Spleen (tissue), 11 donors: ENCODE results near the gene CCDC171. TPM values are rescaled to one million over a fixed set of nuclear protein-coding genes. Genes with fewer than 3 reads are reported as not detected.

Experiments
- DNase-seq: peaks from one replicate; pipeline ENCODE4 v3.0.0-alpha.2; 2020
- H3K27ac ChIP-seq, 8 donors: fragments of 200-600 bp; sonication (generic) in 7 of 8; 1 replicate in 4 of 8; 2 replicates in 4 of 8; pipeline versions ENCODE4 v1.5.0 to v1.8.0; 2016 to 2021; ENCODE audit warnings: inconsistent platforms in 4 of 8, mild to moderate bottlenecking in 4 of 8, moderate library complexity in 1 of 8
- H3K27me3 ChIP-seq, 7 donors: fragments of 200-600 bp; sonication (generic) in 6 of 7; replicated peaks in 1 of 7; 1 replicate in 4 of 7; 2 replicates in 3 of 7; pipeline versions ENCODE4 v1.5.0 to v1.8.0; 2016 to 2021; ENCODE audit warnings: inconsistent platforms in 3 of 7, mild to moderate bottlenecking in 1 of 7
- H3K36me3 ChIP-seq, 6 donors: fragments of 200-600 bp; sonication (generic) in 5 of 6; 1 replicate in 4 of 6; 2 replicates in 2 of 6; pipeline versions ENCODE4 v1.5.0 to v1.8.0; 2016 to 2021; ENCODE audit warnings: inconsistent platforms in 2 of 6
- H3K4me1 ChIP-seq, 6 donors: fragments of 200-600 bp; sonication (generic) in 5 of 6; 1 replicate in 3 of 6; 2 replicates in 3 of 6; pipeline versions ENCODE4 v1.5.0 to v1.8.0; 2016 to 2021; ENCODE audit warnings: inconsistent platforms in 3 of 6
- H3K4me3 ChIP-seq, 8 donors: fragments of 200-600 bp; sonication (generic) in 7 of 8; 1 replicate in 4 of 8; 2 replicates in 4 of 8; pipeline versions ENCODE4 v1.5.0 to v1.8.0; 2016 to 2021; ENCODE audit warnings: inconsistent platforms in 4 of 8, mild to moderate bottlenecking in 4 of 8, moderate library complexity in 2 of 8
- H3K9me3 ChIP-seq, 8 donors: fragments of 200-600 bp; sonication (generic) in 7 of 8; 1 replicate in 4 of 8; 2 replicates in 4 of 8; pipeline versions ENCODE4 v1.5.0 to v1.8.0; 2016 to 2021; ENCODE audit warnings: inconsistent platforms in 4 of 8
- CTCF ChIP-seq, 11 experiments: fragments of 200-600 bp in 7 of 11; fragments of 450-650 bp in 4 of 11; sonication (generic) in 4 of 11; IDR thresholded peaks in 8 of 11; conservative IDR thresholded peaks in 3 of 11; 1 replicate in 7 of 11; 2 replicates in 4 of 11; pipeline versions ENCODE4 v1.4.0 to v1.8.0; 2016 to 2021; ENCODE audit warnings: antibody characterized with exemption in 11 of 11, inconsistent platforms in 4 of 11, mild to moderate bottlenecking in 1 of 11
- POLR2A ChIP-seq, 3 donors: fragments of 450-650 bp; IDR thresholded peaks; one replicate each; pipeline ENCODE4 v1.5.1; 2017; ENCODE audit warnings: antibody characterized with exemption in 3 of 3, mild to moderate bottlenecking in 1 of 3
- POLR2AphosphoS5 ChIP-seq, 3 donors: sonication (generic); formaldehyde crosslinking; IDR thresholded peaks; one replicate each; pipeline ENCODE4 v1.5.1; 2017; ENCODE audit warnings: antibody characterized with exemption in 3 of 3
- WGBS, 5 donors: extraction: QIAGEN DNeasy Blood & Tissue Kit in 3 of 5; methylation state at CpG; one replicate each; pipeline versions ENCODE4 v1.1.5 to v1.1.7; 2013 to 2018; 5-methylcytosine and 5-hydroxymethylcytosine counted together
- intact Hi-C: fragments of 100-400 bp; cut with DNase I; formaldehyde crosslinking; loops from one replicate; pipeline ENCODE4 v1.15.0; 2023; ENCODE audit warnings: low total_unique reads
- polyA plus RNA-seq, 3 donors: library from polyadenylated mRNA; stranded (reverse); fragments of 200-250 nt; gene quantifications; one replicate each; pipeline ENCODE4 v1.2.1, GENCODE V29; 2013
- small RNA-seq, 4 donors: library from RNA; depleted of rRNA; stranded (forward); fragments of <200 nt; gene quantifications; one replicate each; pipeline ENCODE3, GENCODE V24; 2016
- total RNA-seq, 7 donors: library from RNA; depleted of rRNA in 3 of 7; stranded (reverse); fragments of >200 nt in 3 of 7; fragmentation: NEBNext Ultra II Directional in 4 of 7; extraction: Animal tissue kit (Norgen Biotek cat#: 25700) in 4 of 7; gene quantifications; one replicate each; pipeline versions ENCODE4 v1.1.0 to v1.2.1, GENCODE V29; 2016 to 2021
- donor health status: healthy with polysubstance abuse.
- donor health status: DM: no; HTN: no; CAD: no; lungs with moderate emphysema.
- donor health status: DM: no; HTN: no; CAD: no.
- donor health status: Bipolar disorder and iron deficiency.
- donor health status: healthy.
- donor health status: DM: no; HTN: no; CAD: no.
- donor health status: DM: yes; HTN: yes; CAD: no.

The CCDC171 gene
- total and polyA plus RNA-seq, 10 donors = 0.38 to 4.0 (median 2.0) TPM

- Histone ChIP-seq H3K4me3 (no peak overlapping the region), H3K27ac (no peak overlapping the region), H3K9me3 (peaks cover 0 to 28% (median 20%) of the 10 kb centered on the region in 8 donors), H3K36me3 (no peaks in the 10 kb centered on the region), H3K4me1 (no peaks in the 10 kb centered on the region), H3K27me3 (no peaks in the 10 kb centered on the region)
- no peak for TF ChIP-seq POLR2AphosphoS5 (IDR thresholded peaks at IDR 0.05)
- TF ChIP-seq CTCF (IDR thresholded peaks at IDR 0.05 in 8 of 11, conservative IDR thresholded peaks at IDR 0.05 in 3 of 11) = no peak
- no peak for TF ChIP-seq POLR2A (IDR thresholded peaks at IDR 0.05)
- intact Hi-C loops = no loop called here
- 79 to 92% (median 83%) methylated on average over 5 of the region's 5 CpGs for WGBS, 5 donors
- no peak for DNase-seq
These were observed 460.5 kb downstream of the CCDC171 start for GRCh38 chr9:16013366-16013765.

DNA sequence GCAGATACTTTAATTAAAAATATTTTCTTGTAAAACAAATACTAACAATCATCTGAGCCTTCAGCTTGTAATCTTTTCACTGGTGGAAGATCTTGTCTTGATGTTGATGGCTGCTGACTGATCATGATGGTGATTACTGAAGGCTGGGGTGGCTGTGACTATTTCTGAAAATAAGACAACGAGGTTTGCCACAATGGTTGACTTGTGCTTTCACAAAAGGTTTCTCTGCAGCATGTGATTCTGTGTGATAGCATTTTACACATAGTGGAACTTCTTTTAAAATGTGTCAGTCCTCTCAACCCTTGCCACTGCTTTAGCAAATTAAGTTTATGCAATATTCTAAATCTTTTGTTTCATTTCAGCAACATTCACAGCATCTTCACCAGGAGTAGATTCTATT, 461.0 kb downstream of the CCDC171 start:
- Histone ChIP-seq H3K27ac (no peak overlapping the region), H3K4me3 (no peak overlapping the region), H3K9me3 (peaks cover 0 to 28% (median 23%) of the 10 kb centered on the region in 8 donors), H3K27me3 (no peaks in the 10 kb centered on the region), H3K4me1 (no peaks in the 10 kb centered on the region), H3K36me3 (no peaks in the 10 kb centered on the region)
- 65 to 84% (median 69%) methylated on average over 1 of the region's 1 CpG for WGBS, 5 donors
- intact Hi-C loops = no loop called here
- no peak for DNase-seq
- TF ChIP-seq POLR2A (IDR thresholded peaks at IDR 0.05) (no peak), CTCF (IDR thresholded peaks at IDR 0.05 in 8 of 11, conservative IDR thresholded peaks at IDR 0.05 in 3 of 11) (no peak), POLR2AphosphoS5 (IDR thresholded peaks at IDR 0.05) (no peak)

GRCh38 chr9:16022228-16022627, 469.4 kb downstream of the CCDC171 start:
- Histone ChIP-seq H3K4me3 (no peak overlapping the region), H3K4me1 (no peaks in the 10 kb centered on the region), H3K27me3 (no peaks in the 10 kb centered on the region), H3K9me3 (peaks cover 0 to 30% (median 23%) of the 10 kb centered on the region in 8 donors), H3K36me3 (no peaks in the 10 kb centered on the region), H3K27ac (no peak overlapping the region)
- DNase-seq = no peak
- intact Hi-C loops = no loop called here
- TF ChIP-seq POLR2A (IDR thresholded peaks at IDR 0.05) (no peak), CTCF (IDR thresholded peaks at IDR 0.05 in 8 of 11, conservative IDR thresholded peaks at IDR 0.05 in 3 of 11) (no peak)
- WGBS, 5 donors = 56 to 92% (median 74%) methylated on average over 3 of the region's 3 CpGs

DNA sequence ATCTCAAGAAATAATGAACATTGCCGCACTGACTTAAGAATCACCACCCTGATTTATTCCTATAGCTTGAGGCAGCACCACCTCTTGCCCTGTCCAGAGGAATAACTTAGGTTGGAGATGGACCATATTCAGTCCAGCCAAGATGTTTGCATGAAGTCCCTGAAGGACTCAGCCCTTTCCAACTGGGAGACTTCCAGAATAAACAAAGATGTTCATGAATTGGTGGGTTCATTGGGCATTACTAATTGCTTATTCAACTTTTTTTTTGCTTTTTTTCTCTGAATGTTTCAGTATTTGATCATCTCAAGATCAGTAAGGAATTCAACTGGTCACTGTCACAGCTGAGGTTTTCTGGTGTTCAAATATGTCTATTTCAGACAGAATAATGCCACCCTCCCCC, 470.6 kb downstream of the CCDC171 start:
- Histone ChIP-seq H3K9me3 (peaks cover 0 to 18% (median 11%) of the 10 kb centered on the region in 8 donors), H3K27me3 (no peaks in the 10 kb centered on the region), H3K36me3 (no peaks in the 10 kb centered on the region), H3K27ac (no peak overlapping the region), H3K4me3 (no peak overlapping the region), H3K4me1 (no peaks in the 10 kb centered on the region)
- DNase-seq = no peak
- TF ChIP-seq POLR2A (IDR thresholded peaks at IDR 0.05) (no peak), CTCF (IDR thresholded peaks at IDR 0.05 in 8 of 11, conservative IDR thresholded peaks at IDR 0.05 in 3 of 11) (no peak), POLR2AphosphoS5 (IDR thresholded peaks at IDR 0.05) (no peak)
- intact Hi-C loops = no loop called here
- 50 to 100% (median 91%) methylated on average over 1 of the region's 1 CpG for WGBS, 5 donors

Small RNAs within 50 kb of the gene (small RNA-seq; reads per million reads assigned to genes)
- gene AL513423.1 (0 reads per million in 4 donors), gene HMGN2P16 (0 reads per million in 4 donors), gene RN7SL98P (0 reads per million in 4 donors), gene RNU6-14P (0 to 0.07 (median 0) reads per million in 4 donors), gene RNU6-246P (0 to 0.14 (median 0) reads per million in 4 donors)

Other genes with a start within 250 kb of the CCDC171 start
- 10 to 100 TPM; 16.8 to 24.1 (median 19.6) TPM for gene TTC39B, start 245.8 kb upstream of the CCDC171 start, total RNA-seq
- gene TTC39B, start 245.8 kb upstream of the CCDC171 start, polyA plus RNA-seq = 1 to 10 TPM; 4.8 to 5.8 (median 5.1) TPM
- 10 to 100 TPM; 27.7 to 45.8 (median 34.4) TPM for gene SNAPC3, start 130.2 kb upstream of the CCDC171 start, total RNA-seq
- gene SNAPC3, start 130.2 kb upstream of the CCDC171 start, polyA plus RNA-seq = 10 to 100 TPM in 2 of 3 donors, 1 to 10 TPM in 1; 6.4 to 13.5 (median 10.2) TPM
- gene PSIP1, start 42.1 kb upstream of the CCDC171 start, total RNA-seq = 100 to 1,000 TPM in 2 of 7 donors, 10 to 100 TPM in 5; 55.5 to 121 (median 66.0) TPM
- gene PSIP1, start 42.1 kb upstream of the CCDC171 start, polyA plus RNA-seq = 10 to 100 TPM; 38.1 to 52.0 (median 44.6) TPM